Measurements from ENCODE around the gene C6. TPM values are rescaled to one million over a fixed set of nuclear protein-coding genes. Genes with fewer than 3 reads are reported as not detected.

Gene C6
- total and polyA plus RNA-seq, 7 donors: 0.41 to 5.3 (median 1.9) TPM

DNA sequence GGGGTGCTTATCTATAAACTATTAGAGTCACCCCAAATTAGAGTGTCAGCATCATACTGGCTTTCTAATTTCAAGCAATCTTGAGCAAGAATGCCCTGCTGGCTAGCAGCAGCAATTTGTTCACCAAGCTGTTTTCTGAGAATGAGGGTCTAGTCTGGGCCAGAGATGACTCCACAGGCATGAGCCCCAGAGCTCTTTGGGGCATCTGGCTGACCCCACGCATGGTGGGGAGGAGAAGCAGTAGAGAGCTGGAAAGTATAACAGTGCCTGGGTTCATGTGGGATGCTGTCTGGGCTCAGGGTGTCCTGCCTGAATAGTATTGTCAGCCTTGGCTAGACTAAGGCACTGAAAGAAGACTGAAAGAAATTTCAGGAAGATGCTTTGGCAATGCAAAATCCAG lies 64.9 kb downstream of the C6 start:
- no peak for TF ChIP-seq EP300 (IDR thresholded peaks at IDR 0.05)
- TF ChIP-seq, protein P1, sequence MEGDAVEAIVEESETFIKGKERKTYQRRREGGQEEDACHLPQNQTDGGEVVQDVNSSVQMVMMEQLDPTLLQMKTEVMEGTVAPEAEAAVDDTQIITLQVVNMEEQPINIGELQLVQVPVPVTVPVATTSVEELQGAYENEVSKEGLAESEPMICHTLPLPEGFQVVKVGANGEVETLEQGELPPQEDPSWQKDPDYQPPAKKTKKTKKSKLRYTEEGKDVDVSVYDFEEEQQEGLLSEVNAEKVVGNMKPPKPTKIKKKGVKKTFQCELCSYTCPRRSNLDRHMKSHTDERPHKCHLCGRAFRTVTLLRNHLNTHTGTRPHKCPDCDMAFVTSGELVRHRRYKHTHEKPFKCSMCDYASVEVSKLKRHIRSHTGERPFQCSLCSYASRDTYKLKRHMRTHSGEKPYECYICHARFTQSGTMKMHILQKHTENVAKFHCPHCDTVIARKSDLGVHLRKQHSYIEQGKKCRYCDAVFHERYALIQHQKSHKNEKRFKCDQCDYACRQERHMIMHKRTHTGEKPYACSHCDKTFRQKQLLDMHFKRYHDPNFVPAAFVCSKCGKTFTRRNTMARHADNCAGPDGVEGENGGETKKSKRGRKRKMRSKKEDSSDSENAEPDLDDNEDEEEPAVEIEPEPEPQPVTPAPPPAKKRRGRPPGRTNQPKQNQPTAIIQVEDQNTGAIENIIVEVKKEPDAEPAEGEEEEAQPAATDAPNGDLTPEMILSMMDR (IDR thresholded peaks at IDR 0.05): no peak
- no peak for TF ChIP-seq POLR2AphosphoS5 (IDR thresholded peaks at IDR 0.05)
- TF ChIP-seq POLR2A (IDR thresholded peaks at IDR 0.05): no peak
- H3K9me3 ChIP-seq: no peaks in the 10 kb centered on the region
- 84% methylated on average over 1 of the region's 1 CpG for WGBS, 2 donors
- no peak overlapping the region for H3K4me3 ChIP-seq
- no peaks in the 10 kb centered on the region for H3K4me1 ChIP-seq
- intact Hi-C loops (cut with DNase I): no loop called here
- H3K27ac ChIP-seq: no peak overlapping the region
- no peak for DNase-seq
- H3K27me3 ChIP-seq: no peaks in the 10 kb centered on the region
- no peaks in the 10 kb centered on the region for H3K36me3 ChIP-seq

DNA sequence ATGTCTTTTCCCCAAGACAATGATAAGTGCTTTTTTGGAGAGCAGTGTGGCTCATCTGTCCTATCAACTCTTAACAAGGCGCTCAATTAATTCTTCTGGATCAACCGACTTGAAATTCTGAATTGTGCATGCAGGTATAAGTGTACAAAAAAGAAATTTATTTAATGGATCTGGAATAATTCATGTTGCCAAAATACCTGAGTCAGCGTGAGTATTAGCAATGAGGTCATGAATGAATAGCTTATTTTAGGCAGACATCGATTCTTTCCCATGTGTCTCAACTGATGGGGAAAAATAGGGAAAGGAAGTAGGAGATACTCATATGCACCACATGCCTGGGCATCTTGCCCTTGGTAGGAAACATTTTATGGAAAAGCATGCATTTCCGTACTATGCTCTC lies 68.0 kb downstream of the C6 start:
- 93 to 97% methylated on average over 5 of the region's 5 CpGs for WGBS, 2 donors
- H3K4me3 ChIP-seq: no peak overlapping the region
- intact Hi-C loops (cut with DNase I): no loop called here
- H3K36me3 ChIP-seq: no peaks in the 10 kb centered on the region
- no peak for DNase-seq
- no peaks in the 10 kb centered on the region for H3K9me3 ChIP-seq
- no peak overlapping the region for H3K27ac ChIP-seq
- TF ChIP-seq, protein P1 (IDR thresholded peaks at IDR 0.05): no peak
- no peak for TF ChIP-seq POLR2A (IDR thresholded peaks at IDR 0.05)
- no peak for TF ChIP-seq EP300 (IDR thresholded peaks at IDR 0.05)
- no peak for TF ChIP-seq POLR2AphosphoS5 (IDR thresholded peaks at IDR 0.05)
- H3K4me1 ChIP-seq: no peaks in the 10 kb centered on the region
- no peaks in the 10 kb centered on the region for H3K27me3 ChIP-seq

DNA sequence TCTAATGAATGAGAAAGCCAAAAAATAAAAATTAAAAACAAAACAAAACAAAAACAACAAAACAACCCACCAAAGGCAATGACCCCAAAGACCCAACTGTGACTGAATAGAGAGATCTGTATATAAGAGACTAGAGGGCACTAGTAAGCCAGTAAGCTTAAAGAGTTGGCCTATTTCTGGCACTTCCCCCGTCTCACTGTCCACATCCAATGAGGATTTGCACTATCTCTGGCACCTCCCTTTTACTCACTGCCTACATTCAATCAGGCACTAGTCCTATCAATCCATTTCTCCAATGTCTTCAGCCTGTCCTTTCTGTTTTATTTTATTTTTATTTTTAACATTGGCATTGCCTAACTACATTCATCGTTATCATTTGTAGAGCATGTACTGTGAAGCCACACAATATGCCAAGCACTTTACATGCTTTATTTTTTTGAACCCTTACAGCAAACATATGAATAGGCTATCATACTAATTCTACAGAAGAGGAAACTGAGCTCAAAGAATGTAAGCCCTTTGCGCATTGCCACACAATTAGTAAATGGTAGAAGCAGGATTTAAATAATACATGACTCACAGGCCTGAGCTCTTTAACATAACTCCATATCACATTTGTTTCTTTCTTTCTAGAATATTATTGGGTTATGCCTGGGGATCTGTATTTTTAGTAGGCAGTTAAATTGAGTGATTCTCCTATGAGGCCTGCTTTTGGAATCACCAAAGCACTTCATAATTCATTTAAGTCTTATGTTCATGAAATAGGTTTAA lies 70.0 kb downstream of the C6 start:
- no peaks in the 10 kb centered on the region for H3K27me3 ChIP-seq
- no peak for DNase-seq
- intact Hi-C loops (cut with DNase I): no loop called here
- peaks cover 0 to 4% (median 0%) of the 10 kb centered on the region in 4 donors for H3K9me3 ChIP-seq
- H3K27ac ChIP-seq: no peak overlapping the region
- TF ChIP-seq, protein P1 (IDR thresholded peaks at IDR 0.05): no peak
- TF ChIP-seq POLR2A (IDR thresholded peaks at IDR 0.05): no peak
- no peak for TF ChIP-seq POLR2AphosphoS5 (IDR thresholded peaks at IDR 0.05)
- no peak for TF ChIP-seq EP300 (IDR thresholded peaks at IDR 0.05)
- WGBS, 2 donors: 79% methylated on average over 3 of the region's 3 CpGs
- no peaks in the 10 kb centered on the region for H3K36me3 ChIP-seq
- H3K4me3 ChIP-seq: no peak overlapping the region
- H3K4me1 ChIP-seq: no peaks in the 10 kb centered on the region

DNA sequence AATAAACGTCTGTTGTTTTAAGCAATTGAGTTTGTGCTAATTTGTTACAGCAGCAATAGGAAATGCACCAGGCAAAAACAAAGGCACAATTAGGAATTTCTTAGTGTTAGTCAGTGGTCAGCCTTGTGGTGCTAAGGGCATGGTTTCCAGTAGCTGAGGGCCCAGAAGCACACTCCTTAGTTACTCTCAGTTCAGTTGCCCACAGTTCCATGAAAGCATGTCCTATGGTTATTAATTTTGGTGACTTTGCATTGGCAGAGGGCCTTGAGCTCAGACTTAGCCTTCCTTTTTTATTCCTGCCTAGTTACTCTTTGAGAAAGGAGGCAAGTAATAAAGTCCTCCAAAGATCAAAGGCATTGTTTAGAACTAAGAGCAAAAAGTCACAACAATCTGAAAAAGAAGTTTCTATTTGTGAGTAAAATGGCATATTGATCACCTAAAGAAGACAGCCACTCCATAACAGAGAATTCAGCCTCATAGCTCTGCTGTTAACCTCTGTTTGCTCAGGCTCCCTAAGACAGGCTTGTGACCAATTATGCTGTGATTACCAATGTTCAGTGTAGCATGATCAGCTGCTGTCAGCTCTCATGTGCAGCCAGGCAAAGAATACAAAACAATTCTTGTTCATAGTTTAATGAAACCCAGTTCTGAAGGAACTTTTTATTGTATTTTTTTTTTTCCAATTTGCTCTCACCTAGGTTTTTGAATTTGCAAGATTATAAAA lies 85.2 kb downstream of the C6 start:
- 5 to 18% methylated on average over 1 of the region's 1 CpG for WGBS, 2 donors
- no peaks in the 10 kb centered on the region for H3K4me1 ChIP-seq
- H3K9me3 ChIP-seq: no peaks in the 10 kb centered on the region
- no peaks in the 10 kb centered on the region for H3K36me3 ChIP-seq
- H3K27me3 ChIP-seq: no peaks in the 10 kb centered on the region
- TF ChIP-seq, protein P1 (IDR thresholded peaks at IDR 0.05): no peak
- TF ChIP-seq POLR2AphosphoS5 (IDR thresholded peaks at IDR 0.05) (no peak), POLR2A (IDR thresholded peaks at IDR 0.05) (no peak), EP300 (IDR thresholded peaks at IDR 0.05) (no peak)
- intact Hi-C loops (cut with DNase I): no loop called here
- DNase-seq: no peak
- no peak overlapping the region for H3K27ac ChIP-seq
- no peak overlapping the region for H3K4me3 ChIP-seq

All from sigmoid colon (tissue), 7 donors.